ENCODE data around the gene SPSB3.

SPSB3 gene

DNA sequence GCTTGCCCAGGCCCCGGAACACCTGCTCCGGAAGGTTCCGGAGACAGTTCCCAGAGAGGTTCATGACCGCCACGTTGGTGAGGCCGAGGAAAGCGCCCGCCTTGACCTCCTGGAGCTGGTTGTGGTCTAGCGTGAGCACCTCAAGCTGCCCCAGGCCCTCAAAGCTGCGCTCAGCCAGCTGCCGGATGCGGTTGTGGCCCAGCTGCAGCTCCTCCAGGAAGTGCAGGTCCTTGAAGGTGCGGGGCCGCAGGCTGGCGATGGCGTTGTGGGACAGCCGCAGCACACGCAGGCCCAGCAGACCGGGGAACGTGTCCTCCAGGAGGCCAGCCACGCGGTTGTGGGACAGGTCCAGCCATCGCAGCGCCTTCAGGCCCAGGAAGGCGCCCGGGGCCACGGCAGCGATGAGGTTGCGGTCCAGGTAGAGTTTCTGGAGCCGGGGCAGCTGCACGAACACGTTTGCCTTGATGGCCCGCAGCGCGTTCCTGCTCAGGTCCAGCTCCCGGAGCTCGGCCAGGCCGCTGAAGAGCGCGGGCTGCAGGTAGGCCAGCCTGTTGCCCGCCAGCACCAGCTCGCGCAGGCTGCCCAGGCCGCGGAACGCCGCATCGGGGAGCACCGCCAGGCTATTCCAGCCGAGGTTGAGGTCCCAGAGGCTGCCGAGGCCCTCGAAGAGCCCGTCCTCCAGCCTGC lies 9.0 kb upstream of the SPSB3 start (continued):
- TF ChIP-seq, protein P1, sequence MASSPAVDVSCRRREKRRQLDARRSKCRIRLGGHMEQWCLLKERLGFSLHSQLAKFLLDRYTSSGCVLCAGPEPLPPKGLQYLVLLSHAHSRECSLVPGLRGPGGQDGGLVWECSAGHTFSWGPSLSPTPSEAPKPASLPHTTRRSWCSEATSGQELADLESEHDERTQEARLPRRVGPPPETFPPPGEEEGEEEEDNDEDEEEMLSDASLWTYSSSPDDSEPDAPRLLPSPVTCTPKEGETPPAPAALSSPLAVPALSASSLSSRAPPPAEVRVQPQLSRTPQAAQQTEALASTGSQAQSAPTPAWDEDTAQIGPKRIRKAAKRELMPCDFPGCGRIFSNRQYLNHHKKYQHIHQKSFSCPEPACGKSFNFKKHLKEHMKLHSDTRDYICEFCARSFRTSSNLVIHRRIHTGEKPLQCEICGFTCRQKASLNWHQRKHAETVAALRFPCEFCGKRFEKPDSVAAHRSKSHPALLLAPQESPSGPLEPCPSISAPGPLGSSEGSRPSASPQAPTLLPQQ (tag by site-specific recombination; IDR thresholded peaks at IDR 0.05) = no peak
- TF ChIP-seq WT1 (tag by site-specific recombination; IDR thresholded peaks at IDR 0.05) (no peak), ZNF624 (tag by site-specific recombination; IDR thresholded peaks at IDR 0.05) (no peak)
- TF ChIP-seq, protein P2, sequence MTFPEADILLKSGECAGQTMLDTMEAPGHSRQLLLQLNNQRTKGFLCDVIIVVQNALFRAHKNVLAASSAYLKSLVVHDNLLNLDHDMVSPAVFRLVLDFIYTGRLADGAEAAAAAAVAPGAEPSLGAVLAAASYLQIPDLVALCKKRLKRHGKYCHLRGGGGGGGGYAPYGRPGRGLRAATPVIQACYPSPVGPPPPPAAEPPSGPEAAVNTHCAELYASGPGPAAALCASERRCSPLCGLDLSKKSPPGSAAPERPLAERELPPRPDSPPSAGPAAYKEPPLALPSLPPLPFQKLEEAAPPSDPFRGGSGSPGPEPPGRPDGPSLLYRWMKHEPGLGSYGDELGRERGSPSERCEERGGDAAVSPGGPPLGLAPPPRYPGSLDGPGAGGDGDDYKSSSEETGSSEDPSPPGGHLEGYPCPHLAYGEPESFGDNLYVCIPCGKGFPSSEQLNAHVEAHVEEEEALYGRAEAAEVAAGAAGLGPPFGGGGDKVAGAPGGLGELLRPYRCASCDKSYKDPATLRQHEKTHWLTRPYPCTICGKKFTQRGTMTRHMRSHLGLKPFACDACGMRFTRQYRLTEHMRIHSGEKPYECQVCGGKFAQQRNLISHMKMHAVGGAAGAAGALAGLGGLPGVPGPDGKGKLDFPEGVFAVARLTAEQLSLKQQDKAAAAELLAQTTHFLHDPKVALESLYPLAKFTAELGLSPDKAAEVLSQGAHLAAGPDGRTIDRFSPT (tag by site-specific recombination; IDR thresholded peaks at IDR 0.05) = no peak

DNA sequence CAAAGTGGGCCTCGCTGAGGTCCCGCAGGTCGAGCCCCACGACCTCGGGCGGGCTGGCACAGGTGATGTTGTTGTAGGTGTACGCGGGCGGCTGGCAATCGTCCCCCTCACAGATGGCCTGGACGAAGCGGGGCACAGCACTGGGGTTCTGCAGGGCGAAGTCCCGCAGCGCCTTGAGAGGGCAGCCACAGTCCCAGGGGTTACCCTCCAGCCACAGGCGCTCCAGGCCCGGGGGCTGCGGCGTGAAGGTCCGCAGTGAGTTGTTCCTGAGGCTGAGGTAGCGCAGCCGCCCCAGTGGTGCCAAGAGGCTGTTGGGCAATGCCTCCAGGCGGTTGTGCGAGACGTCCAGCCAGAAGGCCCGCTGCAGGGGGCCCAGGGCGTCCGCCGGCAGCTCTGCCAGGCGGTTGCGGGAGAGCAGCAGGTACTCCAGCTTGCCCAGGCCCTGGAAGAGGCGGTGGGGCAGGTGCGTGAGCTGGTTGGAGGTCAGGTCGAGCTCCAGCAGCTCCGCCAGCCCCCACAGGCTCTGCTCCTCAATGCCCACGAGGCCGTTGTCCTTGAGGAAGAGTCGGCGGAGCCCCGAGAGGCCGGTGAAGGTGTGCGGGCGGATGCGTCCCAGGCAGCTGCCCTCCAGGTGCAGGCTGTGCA lies 8.4 kb upstream of the SPSB3 start:
- H3K27ac ChIP-seq (ENCODE audit: extremely low read depth, low read depth, low read length) = no peak overlapping the region
- H3K36me3 ChIP-seq (ENCODE audit: control insufficient read depth in 2 of 2, insufficient read depth in 1 of 2, low read length in 2 of 2) = peaks cover 0 to 48% of the 10 kb centered on the region in 2 experiments; a peak in 2 of 3 replicates
- ChIA-PET CTCF (no interaction called here), POLR2A (interaction anchor here (0.8 to 3.8 kb wide), 2 partner anchors 9 to 13 kb away, joined by 3 to 19 read pairs; partner anchors contain the start of genes NUBP2 and SPSB3)
- no peaks in the 10 kb centered on the region for H3K9me3 ChIP-seq (ENCODE audit: control insufficient read depth, insufficient read depth, low read depth, low read length)
- TF ChIP-seq ZNF664 (tag by site-specific recombination; IDR thresholded peaks at IDR 0.05) (no peak), ZNF48 (tag by site-specific recombination; IDR thresholded peaks at IDR 0.05) (no peak), BCL11B (tag by site-specific recombination; IDR thresholded peaks at IDR 0.05; ENCODE audit: low read depth) (peak; percentile 64; the same call in 1 of the 2 replicates)
- H3K4me3 ChIP-seq (ENCODE audit: low read depth, low read length) = no peak overlapping the region
- H3K4me1 ChIP-seq (ENCODE audit: control insufficient read depth, insufficient read depth, low read length) = no peaks in the 10 kb centered on the region

DNA sequence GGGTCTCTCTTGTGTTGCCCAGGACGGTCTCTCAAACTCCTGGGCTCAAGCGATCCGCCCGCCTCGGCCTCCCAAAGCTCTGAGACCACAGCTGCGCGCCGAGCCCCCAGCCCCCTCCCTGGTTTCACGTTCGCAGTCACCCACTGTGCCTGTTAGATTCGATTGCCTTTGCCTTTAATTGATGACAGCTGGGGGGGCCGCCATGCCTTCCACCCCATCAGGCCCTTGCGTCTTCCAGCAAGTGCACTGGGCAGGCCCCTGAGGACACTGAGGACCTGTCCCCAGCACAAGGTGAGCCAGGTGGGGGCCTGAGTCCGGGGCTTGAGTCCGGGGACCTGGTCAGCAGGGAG lies 7.9 kb upstream of the SPSB3 start:
- H3K4me3 ChIP-seq (ENCODE audit: low read depth, low read length) = no peak overlapping the region
- no peak overlapping the region for H3K27ac ChIP-seq (ENCODE audit: extremely low read depth, low read depth, low read length)
- H3K9me3 ChIP-seq (ENCODE audit: control insufficient read depth, insufficient read depth, low read depth, low read length) = no peaks in the 10 kb centered on the region
- ChIA-PET POLR2A (interaction anchor here (3.8 kb wide), 1 partner anchor 8 kb away, joined by 19 read pairs; the partner anchor contains the start of genes NUBP2 and SPSB3), CTCF (no interaction called here)
- peaks cover 0 to 53% of the 10 kb centered on the region in 2 experiments; a peak in 2 of 3 replicates for H3K36me3 ChIP-seq (ENCODE audit: control insufficient read depth in 2 of 2, insufficient read depth in 1 of 2, low read length in 2 of 2)
- TF ChIP-seq ZNF416 (tag by site-specific recombination; IDR thresholded peaks at IDR 0.05) (no peak), ZNF394 (tag by site-specific recombination; IDR thresholded peaks at IDR 0.05; ENCODE audit: borderline replicate concordance) (no peak), ZNF10 (tag by site-specific recombination; IDR thresholded peaks at IDR 0.05) (no peak), ZNF473 (tag by site-specific recombination; IDR thresholded peaks at IDR 0.05) (no peak)
- no peaks in the 10 kb centered on the region for H3K4me1 ChIP-seq (ENCODE audit: control insufficient read depth, insufficient read depth, low read length)

DNA sequence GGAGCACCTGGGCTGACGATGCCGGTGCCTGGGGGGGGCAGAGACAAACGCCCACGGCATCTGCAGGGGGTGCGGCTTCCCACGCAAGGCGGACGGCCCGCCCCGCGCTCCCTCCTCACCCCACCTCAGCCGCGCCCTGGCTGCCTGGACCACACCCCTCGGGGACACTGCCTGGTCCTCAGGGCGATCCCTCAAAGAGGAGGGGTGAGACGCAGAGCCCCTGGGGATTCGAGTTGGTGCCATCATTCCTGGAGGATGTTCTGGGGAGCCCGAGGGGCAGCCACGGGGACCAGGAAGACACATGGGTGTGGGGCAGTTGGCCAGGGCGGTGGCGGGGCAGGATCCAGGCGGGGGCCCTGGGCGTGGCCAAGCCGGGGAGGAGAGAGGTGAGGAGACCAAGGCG lies 7.3 kb upstream of the SPSB3 start:
- Histone ChIP-seq H3K4me3 (ENCODE audit: low read depth, low read length) (no peak overlapping the region), H3K4me1 (ENCODE audit: control insufficient read depth, insufficient read depth, low read length) (no peaks in the 10 kb centered on the region), H3K9me3 (ENCODE audit: control insufficient read depth, insufficient read depth, low read depth, low read length) (no peaks in the 10 kb centered on the region), H3K27ac (ENCODE audit: extremely low read depth, low read depth, low read length) (no peak overlapping the region), H3K36me3 (ENCODE audit: control insufficient read depth in 2 of 2, insufficient read depth in 1 of 2, low read length in 2 of 2) (peaks cover 3 to 56% of the 10 kb centered on the region in 2 experiments; a peak in 2 of 3 replicates)
- ChIA-PET POLR2A (interaction anchor here (1.5 kb wide), 1 partner anchor 366 kb away, joined by 3 read pairs; the partner anchor contains the start of gene TRAF7), CTCF (interaction anchor here (0.7 kb wide), 1 partner anchor 37 kb away, joined by 4 read pairs; no protein-coding TSS in a partner anchor)
- TF ChIP-seq, protein P3, sequence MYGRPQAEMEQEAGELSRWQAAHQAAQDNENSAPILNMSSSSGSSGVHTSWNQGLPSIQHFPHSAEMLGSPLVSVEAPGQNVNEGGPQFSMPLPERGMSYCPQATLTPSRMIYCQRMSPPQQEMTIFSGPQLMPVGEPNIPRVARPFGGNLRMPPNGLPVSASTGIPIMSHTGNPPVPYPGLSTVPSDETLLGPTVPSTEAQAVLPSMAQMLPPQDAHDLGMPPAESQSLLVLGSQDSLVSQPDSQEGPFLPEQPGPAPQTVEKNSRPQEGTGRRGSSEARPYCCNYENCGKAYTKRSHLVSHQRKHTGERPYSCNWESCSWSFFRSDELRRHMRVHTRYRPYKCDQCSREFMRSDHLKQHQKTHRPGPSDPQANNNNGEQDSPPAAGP (tag by site-specific recombination; IDR thresholded peaks at IDR 0.05) = peak; percentile 51; the same call in 1 of the 2 replicates
- TF ChIP-seq ZSCAN16 (tag by site-specific recombination; IDR thresholded peaks at IDR 0.05) (no peak), ZBTB21 (tag by site-specific recombination; IDR thresholded peaks at IDR 0.05) (no peak), KLF1 (tag by site-specific recombination; IDR thresholded peaks at IDR 0.05) (peak; percentile 100), KLF9 (tag by site-specific recombination; IDR thresholded peaks at IDR 0.05; ENCODE audit: low read depth) (peak; percentile 28; the same call in 1 of the 2 replicates), ZNF610 (tag by site-specific recombination; IDR thresholded peaks at IDR 0.05; ENCODE audit: borderline replicate concordance) (no peak), KLF8 (tag by site-specific recombination; IDR thresholded peaks at IDR 0.05) (peak; percentile 78; the same call in 1 of the 2 replicates)
- TF ChIP-seq, protein P4, sequence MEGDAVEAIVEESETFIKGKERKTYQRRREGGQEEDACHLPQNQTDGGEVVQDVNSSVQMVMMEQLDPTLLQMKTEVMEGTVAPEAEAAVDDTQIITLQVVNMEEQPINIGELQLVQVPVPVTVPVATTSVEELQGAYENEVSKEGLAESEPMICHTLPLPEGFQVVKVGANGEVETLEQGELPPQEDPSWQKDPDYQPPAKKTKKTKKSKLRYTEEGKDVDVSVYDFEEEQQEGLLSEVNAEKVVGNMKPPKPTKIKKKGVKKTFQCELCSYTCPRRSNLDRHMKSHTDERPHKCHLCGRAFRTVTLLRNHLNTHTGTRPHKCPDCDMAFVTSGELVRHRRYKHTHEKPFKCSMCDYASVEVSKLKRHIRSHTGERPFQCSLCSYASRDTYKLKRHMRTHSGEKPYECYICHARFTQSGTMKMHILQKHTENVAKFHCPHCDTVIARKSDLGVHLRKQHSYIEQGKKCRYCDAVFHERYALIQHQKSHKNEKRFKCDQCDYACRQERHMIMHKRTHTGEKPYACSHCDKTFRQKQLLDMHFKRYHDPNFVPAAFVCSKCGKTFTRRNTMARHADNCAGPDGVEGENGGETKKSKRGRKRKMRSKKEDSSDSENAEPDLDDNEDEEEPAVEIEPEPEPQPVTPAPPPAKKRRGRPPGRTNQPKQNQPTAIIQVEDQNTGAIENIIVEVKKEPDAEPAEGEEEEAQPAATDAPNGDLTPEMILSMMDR (tag by site-specific recombination; IDR thresholded peaks at IDR 0.05) = no peak
- TF ChIP-seq, protein P5, sequence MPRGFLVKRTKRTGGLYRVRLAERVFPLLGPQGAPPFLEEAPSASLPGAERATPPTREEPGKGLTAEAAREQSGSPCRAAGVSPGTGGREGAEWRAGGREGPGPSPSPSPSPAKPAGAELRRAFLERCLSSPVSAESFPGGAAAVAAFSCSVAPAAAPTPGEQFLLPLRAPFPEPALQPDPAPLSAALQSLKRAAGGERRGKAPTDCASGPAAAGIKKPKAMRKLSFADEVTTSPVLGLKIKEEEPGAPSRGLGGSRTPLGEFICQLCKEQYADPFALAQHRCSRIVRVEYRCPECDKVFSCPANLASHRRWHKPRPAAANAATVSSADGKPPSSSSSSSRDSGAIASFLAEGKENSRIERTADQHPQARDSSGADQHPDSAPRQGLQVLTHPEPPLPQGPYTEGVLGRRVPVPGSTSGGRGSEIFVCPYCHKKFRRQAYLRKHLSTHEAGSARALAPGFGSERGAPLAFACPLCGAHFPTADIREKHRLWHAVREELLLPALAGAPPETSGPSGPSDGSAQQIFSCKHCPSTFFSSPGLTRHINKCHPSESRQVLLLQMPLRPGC (tag by site-specific recombination; IDR thresholded peaks at IDR 0.05) = no peak
